SK-N-SH (cell line): Measurements from ENCODE around the gene SLC7A8. TPM values are rescaled to one million over a fixed set of nuclear protein-coding genes. Genes with fewer than 3 reads are reported as not detected.

Experiments
- CTCF ChIA-PET: fragments of 300-600, 350-600 bp; formaldehyde crosslinking; extraction: SDS; loops from one replicate; lab custom pipeline; 2021; lab: Yijun Ruan, JAX
- POLR2A ChIA-PET: fragments of 350-600 bp; sonication (Branson Sonifier 250); formaldehyde crosslinking; extraction: SDS; loops from one replicate; lab custom pipeline; 2020; ENCODE audit warnings: antibody characterized with exemption, inconsistent platforms; lab: Yijun Ruan, JAX
- DNase-seq: peaks from one replicate; pipeline ENCODE4 v3.0.0; 2012
- H2AFZ ChIP-seq: fragments of 200-600 bp; sonication (generic); 2 replicates; pipeline ENCODE4 v1.8.1; 2016; ENCODE audit warnings: antibody characterized with exemption, mild to moderate bottlenecking, low read depth
- H3F3A ChIP-seq: fragments of 200-600 bp; sonication (generic); replicated peaks from 2 replicates; pipeline ENCODE3; 2016; ENCODE audit warnings: antibody characterized with exemption, mild to moderate bottlenecking; ENCODE audit not compliant: insufficient read depth
- H3K27ac ChIP-seq, 2 experiments: fragments of 200-500 bp in 1 of 2; fragments of 200-600 bp in 1 of 2; sonication (Bioruptor generic) in 1 of 2; sonication (generic), shearing (Covaris generic) in 1 of 2; 2 replicates each; pipeline versions ENCODE4 v1.5.1 to v1.6.1; 2014 to 2016; ENCODE audit warnings: low read depth in 2 of 2, inconsistent platforms in 1 of 2, low read length in 1 of 2, mild to moderate bottlenecking in 1 of 2, mixed read lengths in 1 of 2
- H3K27me3 ChIP-seq: fragments of 200-600 bp; sonication (generic), shearing (Covaris generic); 2 replicates; pipeline ENCODE4 v1.6.1; 2016; ENCODE audit warnings: mixed run types; ENCODE audit not compliant: insufficient read depth
- H3K36me3 ChIP-seq, 2 experiments: fragments of 200-500 bp in 1 of 2; fragments of 200-600 bp in 1 of 2; sonication (Bioruptor generic) in 1 of 2; sonication (generic) in 1 of 2; replicated peaks in 1 of 2; 2 replicates each; pipeline versions ENCODE3 to v1.5.1; 2014 to 2016; ENCODE audit warnings: low read length in 1 of 2, mild to moderate bottlenecking in 1 of 2; ENCODE audit not compliant: insufficient read depth in 2 of 2, control insufficient read depth in 1 of 2
- H3K4me1 ChIP-seq, 2 experiments: fragments of 200-500 bp in 1 of 2; fragments of 200-600 bp in 1 of 2; sonication (Bioruptor generic) in 1 of 2; sonication (generic), shearing (Covaris generic) in 1 of 2; 2 replicates each; pipeline versions ENCODE4 v1.5.1 to v1.6.1; 2014 to 2016; ENCODE audit warnings: low read depth in 1 of 2, low read length in 1 of 2, mixed run types in 1 of 2; ENCODE audit not compliant: insufficient read depth in 2 of 2, control insufficient read depth in 1 of 2
- H3K4me2 ChIP-seq: fragments of 200-600 bp; sonication (generic), shearing (Covaris generic); 2 replicates; pipeline ENCODE4 v1.6.1; 2017; ENCODE audit warnings: mixed run types
- H3K4me3 ChIP-seq, 2 experiments: fragments of 200-500 bp in 1 of 2; fragments of 200-600 bp in 1 of 2; sonication (Bioruptor generic) in 1 of 2; sonication (generic), shearing (Covaris generic) in 1 of 2; 2 replicates each; pipeline versions ENCODE4 v1.5.1 to v1.8.1; 2014 to 2016; ENCODE audit warnings: low read depth in 2 of 2, inconsistent platforms in 1 of 2, low read length in 1 of 2, mild to moderate bottlenecking in 1 of 2, mixed read lengths in 1 of 2, moderate library complexity in 1 of 2
- H3K79me2 ChIP-seq: fragments of 200-600 bp; sonication (generic); 2 replicates; pipeline ENCODE4 v1.8.1; 2017; ENCODE audit warnings: mild to moderate bottlenecking; ENCODE audit not compliant: insufficient read depth
- H3K9ac ChIP-seq: fragments of 200-600 bp; sonication (generic); 2 replicates; pipeline ENCODE4 v1.6.1; 2017; ENCODE audit warnings: mixed run types
- H3K9me2 ChIP-seq: fragments of 200-600 bp; sonication (generic); 2 replicates; pipeline ENCODE4 v1.6.1; 2017; ENCODE audit warnings: mixed run types
- H3K9me3 ChIP-seq: fragments of 200-600 bp; sonication (generic); 2 replicates; pipeline ENCODE4 v1.6.1; 2017; ENCODE audit warnings: mixed run types, mild to moderate bottlenecking, moderate library complexity
- H4K20me1 ChIP-seq: fragments of 200-600 bp; sonication (generic); 2 replicates; pipeline ENCODE4 v1.6.1; 2017; ENCODE audit warnings: mild to moderate bottlenecking, mixed run types; ENCODE audit not compliant: insufficient read depth
- FOSL2 ChIP-seq: IDR thresholded peaks from 2 replicates; pipeline ENCODE4 v1.4.0; 2012; ENCODE audit warnings: low read depth, mild to moderate bottlenecking, moderate library complexity, borderline replicate concordance
- GABPA ChIP-seq: IDR thresholded peaks from 2 replicates; pipeline ENCODE4 v1.4.0; 2012; ENCODE audit warnings: low read depth, mild to moderate bottlenecking
- NRF1 ChIP-seq: IDR thresholded peaks from 2 replicates; pipeline ENCODE4 v1.6.1; 2012; ENCODE audit warnings: low read depth, mild to moderate bottlenecking, low read length
- SIN3A ChIP-seq: IDR thresholded peaks from 2 replicates; pipeline ENCODE4 v1.6.1; 2012; ENCODE audit warnings: low read depth, mild to moderate bottlenecking, low read length, moderate library complexity, borderline replicate concordance
- TAF1 ChIP-seq: IDR thresholded peaks from 2 replicates; pipeline ENCODE4 v1.6.1; 2012; ENCODE audit warnings: low read depth, mild to moderate bottlenecking, low read length, moderate library complexity, borderline replicate concordance
- TCF12 ChIP-seq: IDR thresholded peaks from 2 replicates; pipeline ENCODE4 v1.4.0; 2012
- TEAD4 ChIP-seq: IDR thresholded peaks from 2 replicates; pipeline ENCODE4 v1.4.0; 2012; ENCODE audit warnings: mild to moderate bottlenecking, borderline replicate concordance; ENCODE audit not compliant: insufficient read depth
- WGBS: methylation state at CpG from one replicate; pipeline ENCODE4 v1.1.6; 2017; ENCODE audit warnings: low lambda C conversion rate; 5-methylcytosine and 5-hydroxymethylcytosine counted together
- polyA plus RNA-seq, 3 experiments: library from polyadenylated mRNA; depleted of rRNA; stranded (reverse); fragments of >200 nt; gene quantifications; 2 replicates each; pipeline ENCODE4 v1.2.3, GENCODE V29; 2012
- TF ChIP-seq, protein P1 (sequence below): IDR thresholded peaks from 2 replicates; pipeline ENCODE4 v1.4.0; 2012; ENCODE audit warnings: low read depth, borderline replicate concordance
- TF ChIP-seq, protein P2 (sequence below): IDR thresholded peaks from 2 replicates; pipeline ENCODE4 v1.6.1; 2012; ENCODE audit warnings: mild to moderate bottlenecking, low read depth, low read length, moderate library complexity
- TF ChIP-seq, protein P3 (sequence below): fragments of 150-350 bp; IDR thresholded peaks from 2 replicates; pipeline ENCODE4 v1.6.1; 2016; ENCODE audit warnings: mild to moderate bottlenecking, low read depth, low read length

Gene SLC7A8
- polyA plus RNA-seq, 1 of the 3 experiments (the other 2 are of a cell fraction): 1.4 TPM

DNA sequence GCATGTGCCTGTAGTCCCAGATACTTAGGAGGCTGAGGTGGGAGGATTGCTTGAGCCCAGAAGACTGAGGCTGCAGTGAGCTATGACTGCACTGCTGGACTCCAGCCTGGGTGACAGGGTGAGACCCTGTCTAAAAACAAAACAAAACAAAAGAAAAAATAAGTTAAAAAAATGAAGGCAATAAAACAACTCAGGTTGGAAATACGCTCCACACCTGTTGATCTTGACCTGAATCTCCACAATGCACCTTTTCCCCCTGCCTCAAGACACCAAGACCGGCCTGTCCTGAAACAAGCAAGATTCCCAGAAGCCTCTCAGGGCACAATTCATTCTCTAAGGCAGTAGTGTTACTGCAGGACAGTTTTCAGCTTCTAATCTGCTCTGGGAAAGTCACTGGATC is 43.6 kb downstream of the SLC7A8 start:
- ChIA-PET CTCF (no interaction called here), POLR2A (no interaction called here)
- Histone ChIP-seq H3K9me2 (no peaks in the 10 kb centered on the region), H3K27me3 (no peaks in the 10 kb centered on the region; the same call in 1 of the 2 replicates), H3K79me2 (no peaks in the 10 kb centered on the region), H3K27ac (no peak overlapping the region)
- 37% methylated on average over 2 of the region's 2 CpGs for WGBS
- TF ChIP-seq TEAD4 (no peak), FOSL2 (no peak), TCF12 (no peak), SIN3A (no peak), GABPA (no peak), NRF1 (no peak), TAF1 (no peak)
- TF ChIP-seq, protein P1, sequence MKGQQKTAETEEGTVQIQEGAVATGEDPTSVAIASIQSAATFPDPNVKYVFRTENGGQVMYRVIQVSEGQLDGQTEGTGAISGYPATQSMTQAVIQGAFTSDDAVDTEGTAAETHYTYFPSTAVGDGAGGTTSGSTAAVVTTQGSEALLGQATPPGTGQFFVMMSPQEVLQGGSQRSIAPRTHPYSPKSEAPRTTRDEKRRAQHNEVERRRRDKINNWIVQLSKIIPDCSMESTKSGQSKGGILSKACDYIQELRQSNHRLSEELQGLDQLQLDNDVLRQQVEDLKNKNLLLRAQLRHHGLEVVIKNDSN: no peak
- TF ChIP-seq, protein P2, sequence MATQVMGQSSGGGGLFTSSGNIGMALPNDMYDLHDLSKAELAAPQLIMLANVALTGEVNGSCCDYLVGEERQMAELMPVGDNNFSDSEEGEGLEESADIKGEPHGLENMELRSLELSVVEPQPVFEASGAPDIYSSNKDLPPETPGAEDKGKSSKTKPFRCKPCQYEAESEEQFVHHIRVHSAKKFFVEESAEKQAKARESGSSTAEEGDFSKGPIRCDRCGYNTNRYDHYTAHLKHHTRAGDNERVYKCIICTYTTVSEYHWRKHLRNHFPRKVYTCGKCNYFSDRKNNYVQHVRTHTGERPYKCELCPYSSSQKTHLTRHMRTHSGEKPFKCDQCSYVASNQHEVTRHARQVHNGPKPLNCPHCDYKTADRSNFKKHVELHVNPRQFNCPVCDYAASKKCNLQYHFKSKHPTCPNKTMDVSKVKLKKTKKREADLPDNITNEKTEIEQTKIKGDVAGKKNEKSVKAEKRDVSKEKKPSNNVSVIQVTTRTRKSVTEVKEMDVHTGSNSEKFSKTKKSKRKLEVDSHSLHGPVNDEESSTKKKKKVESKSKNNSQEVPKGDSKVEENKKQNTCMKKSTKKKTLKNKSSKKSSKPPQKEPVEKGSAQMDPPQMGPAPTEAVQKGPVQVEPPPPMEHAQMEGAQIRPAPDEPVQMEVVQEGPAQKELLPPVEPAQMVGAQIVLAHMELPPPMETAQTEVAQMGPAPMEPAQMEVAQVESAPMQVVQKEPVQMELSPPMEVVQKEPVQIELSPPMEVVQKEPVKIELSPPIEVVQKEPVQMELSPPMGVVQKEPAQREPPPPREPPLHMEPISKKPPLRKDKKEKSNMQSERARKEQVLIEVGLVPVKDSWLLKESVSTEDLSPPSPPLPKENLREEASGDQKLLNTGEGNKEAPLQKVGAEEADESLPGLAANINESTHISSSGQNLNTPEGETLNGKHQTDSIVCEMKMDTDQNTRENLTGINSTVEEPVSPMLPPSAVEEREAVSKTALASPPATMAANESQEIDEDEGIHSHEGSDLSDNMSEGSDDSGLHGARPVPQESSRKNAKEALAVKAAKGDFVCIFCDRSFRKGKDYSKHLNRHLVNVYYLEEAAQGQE: no peak
- TF ChIP-seq, protein P3, sequence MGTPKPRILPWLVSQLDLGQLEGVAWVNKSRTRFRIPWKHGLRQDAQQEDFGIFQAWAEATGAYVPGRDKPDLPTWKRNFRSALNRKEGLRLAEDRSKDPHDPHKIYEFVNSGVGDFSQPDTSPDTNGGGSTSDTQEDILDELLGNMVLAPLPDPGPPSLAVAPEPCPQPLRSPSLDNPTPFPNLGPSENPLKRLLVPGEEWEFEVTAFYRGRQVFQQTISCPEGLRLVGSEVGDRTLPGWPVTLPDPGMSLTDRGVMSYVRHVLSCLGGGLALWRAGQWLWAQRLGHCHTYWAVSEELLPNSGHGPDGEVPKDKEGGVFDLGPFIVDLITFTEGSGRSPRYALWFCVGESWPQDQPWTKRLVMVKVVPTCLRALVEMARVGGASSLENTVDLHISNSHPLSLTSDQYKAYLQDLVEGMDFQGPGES: no peak
- TF ChIP-seq, all 33 proteins: peak for 0
- Histone ChIP-seq H3K4me1 (no peaks in the 10 kb centered on the region; a peak in 1 of 4 replicates), H2AFZ (no peak overlapping the region), H3F3A (no peaks in the 10 kb centered on the region), H3K9ac (no peak overlapping the region), H3K4me3 (no peak overlapping the region), H3K4me2 (no peak overlapping the region), H4K20me1 (no peaks in the 10 kb centered on the region), H3K9me3 (no peaks in the 10 kb centered on the region), H3K36me3 (no peaks in the 10 kb centered on the region)
- DNase-seq: no peak
